CD1c-positive myeloid dendritic cell (primary cell): ENCODE data around the gene MAML2.

Source experiments
- DNase-seq: peaks from one replicate; pipeline ENCODE4 v3.0.0-alpha.2; 2016; ENCODE audit errors: extremely low spot score

MAML2 gene

GRCh38 chr11:96126917-96127595 lies 215.9 kb downstream of the MAML2 start:
- DNase-seq: no peak

GRCh38 chr11:96125400-96125799 lies 217.6 kb downstream of the MAML2 start:
- DNase-seq: no peak

GRCh38 chr11:96124155-96124554 lies 218.8 kb downstream of the MAML2 start:
- DNase-seq: no peak

GRCh38 chr11:96123301-96123700 lies 219.7 kb downstream of the MAML2 start:
- no peak for DNase-seq

GRCh38 chr11:96122601-96123074 lies 220.4 kb downstream of the MAML2 start:
- no peak for DNase-seq

GRCh38 chr11:96119211-96119610 lies 223.8 kb downstream of the MAML2 start:
- DNase-seq: no peak

GRCh38 chr11:96116376-96116775 lies 226.6 kb downstream of the MAML2 start:
- DNase-seq: no peak

- DNase-seq: no peak
Measured at GRCh38 chr11:96114178-96115064, 228.6 kb downstream of the MAML2 start.

- no peak for DNase-seq
Measured at GRCh38 chr11:96113193-96113681, 229.8 kb downstream of the MAML2 start.

- DNase-seq: no peak
Measured at GRCh38 chr11:96112192-96113128, 230.5 kb downstream of the MAML2 start.

GRCh38 chr11:96111308-96111707 lies 231.7 kb downstream of the MAML2 start:
- DNase-seq: no peak

- DNase-seq: no peak
Measured at GRCh38 chr11:96110302-96110701, 232.7 kb downstream of the MAML2 start.

- DNase-seq: no peak
Measured at GRCh38 chr11:96109331-96110030, 233.5 kb downstream of the MAML2 start.

- DNase-seq: no peak
Measured at GRCh38 chr11:96107143-96107824, 235.7 kb downstream of the MAML2 start.

GRCh38 chr11:96106645-96107044 lies 236.3 kb downstream of the MAML2 start:
- DNase-seq: no peak

GRCh38 chr11:96105944-96106343 lies 237.1 kb downstream of the MAML2 start:
- no peak for DNase-seq

GRCh38 chr11:96105197-96105895 lies 237.6 kb downstream of the MAML2 start:
- DNase-seq: no peak

GRCh38 chr11:96104496-96104895 lies 238.5 kb downstream of the MAML2 start:
- DNase-seq: no peak

GRCh38 chr11:96103721-96104120 lies 239.3 kb downstream of the MAML2 start:
- no peak for DNase-seq

- no peak for DNase-seq
Measured at GRCh38 chr11:96103102-96103501, 239.9 kb downstream of the MAML2 start.
